HUDEP-2 (cell line): ENCODE results near the gene CARS1.

Source experiments
- DNase-seq, 76 experiments: peaks; one replicate each; lab custom pipeline; 2025; ENCODE audit not compliant: unreplicated experiment in 76 of 76; lab: John Stamatoyannopoulos, UW

The CARS1 gene

DNA sequence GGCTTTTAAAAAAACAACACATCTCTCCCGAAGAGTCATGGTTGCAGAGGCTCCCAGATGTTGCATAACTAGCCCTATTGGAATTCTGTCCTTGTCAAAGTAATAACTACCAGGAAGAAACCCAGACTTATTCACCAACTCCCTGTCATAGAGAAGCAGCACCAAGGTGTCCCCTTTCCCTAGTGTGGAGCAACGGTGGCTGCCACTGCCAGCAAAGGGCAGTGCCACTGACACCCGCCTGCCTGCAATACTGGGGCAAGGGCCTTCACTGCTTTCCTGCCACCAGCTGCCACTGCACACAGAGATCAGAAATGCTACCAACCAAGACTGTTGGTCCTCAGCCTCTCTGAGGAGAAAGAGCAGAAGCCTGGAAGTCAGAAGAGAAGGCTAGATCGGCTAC lies 92.4 kb downstream of the CARS1 start:
- no peak for DNase-seq

DNA sequence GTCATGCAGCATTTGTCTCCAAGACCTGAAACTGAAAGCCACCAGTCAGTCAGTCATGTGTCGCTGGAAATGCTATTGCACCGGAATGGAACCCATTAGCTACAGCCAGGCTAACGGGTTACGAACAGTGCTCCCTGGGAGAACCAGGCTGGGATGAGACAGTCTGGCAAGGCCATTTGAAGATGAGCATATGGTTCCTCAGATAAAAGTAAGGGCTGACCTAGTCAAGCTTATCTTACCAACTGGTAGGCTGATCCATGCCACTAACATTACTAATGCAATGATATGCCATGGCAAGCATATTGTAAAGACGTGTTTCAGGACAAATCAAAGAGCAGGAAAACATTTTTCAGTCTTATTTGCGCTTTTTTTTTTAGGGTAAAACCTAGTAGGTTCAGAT lies 93.5 kb downstream of the CARS1 start:
- DNase-seq = peak in 60 of 76 experiments; percentile 8 to 81 (median 44)

GRCh38 chr11:2963112-2963754 lies 94.0 kb downstream of the CARS1 start:
- DNase-seq = no peak

DNA sequence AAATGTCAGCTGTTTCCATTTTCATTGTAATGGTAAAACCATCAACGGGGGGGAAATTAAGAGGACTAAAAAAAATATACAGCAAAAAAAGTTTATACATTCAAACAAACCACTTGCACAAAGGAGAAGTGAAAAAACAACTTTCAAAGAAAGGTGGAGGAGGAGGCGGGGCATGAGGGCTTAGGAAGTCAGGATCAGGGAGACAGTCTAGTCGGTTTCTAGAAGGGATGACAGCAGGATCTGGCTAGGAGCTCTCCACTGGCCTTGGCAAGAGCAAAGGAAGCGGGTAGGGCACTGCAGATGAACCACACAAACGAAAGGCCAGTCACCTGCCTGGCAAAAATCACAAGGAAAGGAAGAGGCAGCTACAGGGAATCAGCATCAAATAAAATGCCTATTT lies 96.1 kb downstream of the CARS1 start:
- no peak for DNase-seq

DNA sequence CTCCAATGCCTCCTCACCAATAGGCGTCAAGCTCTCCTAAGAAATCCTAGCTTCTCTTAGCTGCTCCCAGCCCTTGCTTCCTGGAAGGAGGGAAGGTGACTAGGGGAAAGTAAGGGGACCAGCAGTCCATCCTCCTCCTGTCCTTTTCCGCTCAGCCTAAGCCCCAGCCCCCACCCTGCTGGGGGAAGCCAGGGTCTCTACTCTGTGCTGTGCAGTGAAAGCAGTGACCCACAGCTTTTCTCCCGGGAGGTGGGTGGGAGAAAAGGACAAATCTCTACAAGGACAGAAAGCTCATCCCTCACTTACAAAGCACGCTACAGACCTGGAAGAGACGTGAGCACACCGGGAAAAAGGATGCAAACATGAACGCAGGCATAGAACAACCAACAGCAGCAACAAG lies 97.1 kb downstream of the CARS1 start:
- no peak for DNase-seq

DNA sequence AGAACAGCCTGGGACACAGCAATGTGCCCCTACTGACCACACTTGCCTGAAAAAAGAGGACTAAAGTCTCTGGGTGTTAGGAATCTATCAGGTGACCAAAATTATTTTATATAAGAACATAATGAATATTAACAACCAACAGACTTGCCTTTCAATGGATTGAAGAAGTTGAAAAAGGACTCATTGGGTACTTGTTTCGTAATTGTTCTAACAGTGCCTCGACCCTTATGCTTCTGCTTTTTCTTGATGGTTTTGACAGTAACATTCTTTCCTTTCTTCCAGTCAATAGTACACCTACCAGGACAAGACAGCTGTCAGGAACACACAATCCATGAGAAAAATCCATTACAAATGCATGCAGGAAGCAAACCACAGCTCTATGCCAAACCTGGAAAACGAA lies 99.0 kb downstream of the CARS1 start:
- no peak for DNase-seq

- DNase-seq = no peak
Observed at GRCh38 chr11:2955906-2956476, 101.2 kb downstream of the CARS1 start.

DNA sequence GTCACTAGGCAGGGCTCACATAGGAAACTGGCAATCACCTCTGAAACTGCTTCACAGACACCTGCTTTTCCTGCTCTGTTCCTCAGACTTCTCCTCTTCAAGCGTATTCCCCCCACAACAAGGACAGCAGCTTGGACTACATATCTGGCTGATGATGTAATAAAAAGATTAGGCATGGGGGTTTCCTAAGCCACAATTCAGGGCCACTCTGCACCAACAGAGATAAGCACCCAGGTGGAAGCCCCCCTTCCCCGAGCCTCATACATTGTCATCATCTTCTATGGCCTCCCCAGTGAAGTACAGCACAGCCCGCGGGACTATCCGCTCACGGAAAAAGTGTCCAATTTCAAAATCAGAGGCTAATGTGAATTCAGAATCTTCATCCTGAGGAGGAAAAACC lies 103.0 kb downstream of the CARS1 start:
- no peak for DNase-seq

DNA sequence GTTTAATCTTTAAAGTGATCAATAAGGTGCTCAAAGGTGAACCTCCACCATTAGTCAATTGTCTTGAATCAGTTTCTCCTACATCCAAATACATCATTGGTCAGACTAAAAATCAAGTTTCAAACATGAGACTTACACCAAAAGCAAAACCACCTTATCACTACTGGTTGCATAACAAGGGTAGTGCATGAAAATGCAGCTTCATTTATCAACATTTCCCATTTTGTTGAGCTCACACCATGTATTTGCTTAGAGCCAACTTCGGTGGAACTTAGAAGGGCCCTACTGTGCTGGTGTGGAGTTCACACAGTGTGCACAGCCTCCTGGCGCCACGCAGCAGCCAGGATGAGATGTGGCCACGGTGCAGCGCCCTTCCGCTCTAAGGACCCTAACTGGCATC lies 104.9 kb downstream of the CARS1 start:
- no peak for DNase-seq

- DNase-seq = no peak
Observed at GRCh38 chr11:2951231-2952110, 105.8 kb downstream of the CARS1 start.
